Coronary artery (tissue), 2 donors: Measurements from ENCODE around the gene KCND2.
A peak's percentile ranks its signal among the peaks of the same experiment; 100 is the strongest.

Experiments
- DNase-seq: peaks from one replicate; pipeline ENCODE4 v3.0.0-alpha.2; 2017; ENCODE audit warnings: low spot score
- H3K27ac ChIP-seq, 2 donors: fragments of 200-600 bp; sonication (generic); one replicate each; pipeline ENCODE4 v1.5.1; 2016 to 2019
- H3K4me3 ChIP-seq: fragments of 200-600 bp; sonication (generic); 2 replicates; pipeline ENCODE4 v1.5.1; 2016; ENCODE audit warnings: mild to moderate bottlenecking, moderate library complexity
- CTCF ChIP-seq: fragments of 200-600 bp; sonication (generic); IDR thresholded peaks from one replicate; pipeline ENCODE4 v1.5.1; 2019; ENCODE audit warnings: antibody characterized with exemption

The KCND2 gene

GRCh38 chr7:120725376-120726039, 452.5 kb downstream of the KCND2 start:
- no peak overlapping the region for H3K4me3 ChIP-seq
- H3K27ac ChIP-seq: no peak overlapping the region
- DNase-seq: no peak
- peak; percentile 35 for TF ChIP-seq CTCF

- no peak for DNase-seq
These were observed 456.3 kb downstream of the KCND2 start for GRCh38 chr7:120729245-120729644.

GRCh38 chr7:120731271-120731670, 458.3 kb downstream of the KCND2 start:
- Histone ChIP-seq H3K27ac (no peak overlapping the region), H3K4me3 (no peak overlapping the region)
- DNase-seq: no peak
- TF ChIP-seq CTCF: no peak

More at GRCh38 chr7:120729245-120729644, 456.3 kb downstream of the KCND2 start:
- no peak overlapping the region for H3K27ac ChIP-seq
- no peak overlapping the region for H3K4me3 ChIP-seq
- TF ChIP-seq CTCF: no peak

- no peak overlapping the region for H3K4me3 ChIP-seq
- DNase-seq: no peak
- TF ChIP-seq CTCF: no peak
- H3K27ac ChIP-seq: no peak overlapping the region
These were observed 459.3 kb downstream of the KCND2 start for GRCh38 chr7:120732256-120732655.

- no peak overlapping the region for H3K27ac ChIP-seq
These were observed 460.2 kb downstream of the KCND2 start for GRCh38 chr7:120733143-120733542.

GRCh38 chr7:120733835-120734234, 460.9 kb downstream of the KCND2 start:
- no peak overlapping the region for H3K4me3 ChIP-seq
- no peak overlapping the region for H3K27ac ChIP-seq
- no peak for TF ChIP-seq CTCF
- no peak for DNase-seq

More at GRCh38 chr7:120733143-120733542, 460.2 kb downstream of the KCND2 start:
- no peak for TF ChIP-seq CTCF
- DNase-seq: no peak
- H3K4me3 ChIP-seq: no peak overlapping the region

GRCh38 chr7:120735791-120736190, 462.8 kb downstream of the KCND2 start:
- H3K4me3 ChIP-seq: no peak overlapping the region
- no peak for DNase-seq

More at GRCh38 chr7:120735791-120736190, 462.8 kb downstream of the KCND2 start:
- H3K27ac ChIP-seq: no peak overlapping the region
- TF ChIP-seq CTCF: no peak
